GM21825 (cell line): ENCODE data around the gene DUSP15.

Source experiments
- ATAC-seq: cut with Tn5 transposase; IDR thresholded peaks from one replicate; pipeline ENCODE4 v1.9.1; 2021; ENCODE audit warnings: mild to moderate bottlenecking, moderate library complexity; ENCODE audit not compliant: unreplicated experiment

DUSP15 gene

DNA sequence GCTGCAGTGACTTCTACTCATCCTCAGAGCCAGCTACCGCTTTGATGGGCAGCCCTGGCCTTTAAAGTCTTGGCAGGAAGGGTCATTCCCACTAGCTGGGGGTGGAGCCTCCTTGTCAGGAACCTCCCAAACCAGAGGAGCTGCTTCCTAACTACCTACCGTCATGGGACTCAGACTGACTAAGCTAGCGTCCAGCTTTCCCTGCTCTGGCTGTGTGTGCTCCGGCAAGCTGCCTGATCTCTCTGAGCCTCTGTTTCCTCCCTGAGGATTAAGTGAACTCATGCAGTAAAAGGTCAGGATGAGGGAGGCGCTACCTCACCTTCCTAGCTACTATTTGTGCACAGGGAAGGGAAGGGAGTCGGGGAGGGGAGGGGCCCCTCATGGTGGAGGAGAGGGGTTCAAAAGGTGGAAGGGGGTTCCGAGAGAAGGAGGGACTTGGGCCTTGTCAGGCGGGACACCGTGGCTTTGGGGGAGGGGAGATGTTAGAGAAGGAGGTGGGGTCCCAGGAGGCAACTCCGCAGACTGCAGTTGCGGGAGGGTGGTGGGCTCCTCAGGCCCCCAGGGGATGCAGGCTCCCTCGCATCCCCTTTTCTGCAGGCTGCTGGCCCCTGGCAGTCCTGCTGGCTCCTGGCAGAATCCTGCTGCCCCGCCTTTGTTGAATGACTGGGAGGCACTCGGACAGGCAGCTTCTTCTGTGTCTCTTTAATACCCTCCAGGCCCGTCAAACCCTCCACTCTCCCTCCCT, 9.8 kb downstream of the DUSP15 start:
- ATAC-seq: no peak

GRCh38 chr20:31859998-31860380, 10.3 kb downstream of the DUSP15 start:
- ATAC-seq: no peak

DNA sequence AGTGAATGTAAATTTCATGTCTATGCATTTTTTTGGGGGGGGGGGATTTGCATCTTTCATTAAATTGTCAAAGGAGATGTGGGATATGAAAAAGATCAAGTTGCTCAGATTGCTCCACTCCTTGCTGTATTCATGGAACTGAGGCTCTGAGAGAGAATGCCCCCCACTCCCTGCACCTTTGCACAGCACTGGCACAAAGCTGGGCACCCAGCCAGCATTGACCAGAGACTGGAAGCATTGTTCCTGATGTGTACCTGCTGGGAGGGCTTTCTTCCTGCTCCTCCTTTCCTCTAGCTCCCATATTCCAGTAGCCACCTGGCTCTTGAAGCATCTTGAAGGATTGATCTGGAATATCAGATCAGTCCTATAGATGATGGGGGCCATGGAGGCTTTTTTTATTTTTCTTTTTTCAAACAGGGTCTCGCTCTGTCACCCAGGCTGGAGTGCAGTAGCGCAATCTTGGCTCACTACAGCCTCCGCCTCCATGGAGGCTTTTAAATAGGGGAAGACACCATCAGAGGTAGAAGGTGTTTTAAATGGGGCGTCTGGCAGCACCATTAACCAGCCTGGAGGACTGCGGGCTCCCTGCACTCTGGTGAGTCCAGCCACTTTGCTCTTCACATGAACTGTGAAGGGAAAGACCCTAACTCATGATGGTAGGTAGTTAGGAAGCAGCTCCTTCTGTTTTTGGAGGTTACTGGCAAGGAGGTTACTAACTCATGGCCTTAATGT, 10.9 kb downstream of the DUSP15 start:
- no peak for ATAC-seq

- ATAC-seq: no peak
These were observed 11.6 kb downstream of the DUSP15 start for GRCh38 chr20:31858760-31859083.

DNA sequence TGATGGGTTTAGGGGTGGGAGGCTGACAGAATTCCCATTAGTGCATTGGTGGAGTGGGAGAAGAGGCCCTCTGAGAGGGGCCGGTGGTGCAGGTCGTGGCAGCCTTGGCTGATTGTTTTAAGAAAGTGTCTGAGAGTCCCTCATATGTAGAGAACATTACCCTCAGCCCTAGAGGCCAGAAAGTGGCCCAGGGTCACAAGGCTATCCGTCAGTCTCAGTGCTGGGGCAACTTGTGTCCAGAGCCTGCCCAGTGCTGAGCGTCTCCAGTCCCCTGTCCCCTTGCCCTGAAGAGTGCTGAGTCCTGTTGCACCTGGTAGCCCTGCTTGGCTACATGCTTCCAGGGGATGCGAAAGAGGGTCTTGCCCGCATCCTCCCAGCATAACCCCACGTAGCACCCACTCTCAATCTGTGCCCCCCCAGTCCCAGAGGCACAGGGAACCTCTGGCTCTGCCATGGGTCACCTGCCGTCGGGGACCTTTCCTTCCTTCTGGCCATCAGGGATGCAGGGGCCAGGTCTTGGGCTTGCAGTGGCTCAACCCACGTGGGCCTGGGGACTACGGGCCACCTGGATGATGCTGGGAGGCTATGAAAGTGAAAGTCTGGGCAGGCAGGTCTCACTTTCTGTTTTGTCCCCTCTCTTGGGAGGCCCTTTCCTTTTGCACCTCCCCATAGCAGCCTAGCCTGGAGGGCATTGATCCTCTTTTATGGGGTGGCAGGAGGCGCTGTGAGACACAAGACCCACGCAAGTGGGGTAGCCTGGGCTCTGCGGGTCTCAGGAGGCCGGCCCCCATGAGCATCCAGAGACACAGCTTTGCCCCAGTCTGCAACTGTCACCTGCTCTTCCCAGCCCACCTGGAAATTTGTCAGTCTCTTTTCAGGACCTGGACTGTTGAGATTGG, 12.2 kb downstream of the DUSP15 start:
- peak; percentile 62 for ATAC-seq

GRCh38 chr20:31856516-31856915, 13.8 kb downstream of the DUSP15 start:
- ATAC-seq: no peak

GRCh38 chr20:31853481-31853880, 16.8 kb downstream of the DUSP15 start:
- ATAC-seq: no peak

DNA sequence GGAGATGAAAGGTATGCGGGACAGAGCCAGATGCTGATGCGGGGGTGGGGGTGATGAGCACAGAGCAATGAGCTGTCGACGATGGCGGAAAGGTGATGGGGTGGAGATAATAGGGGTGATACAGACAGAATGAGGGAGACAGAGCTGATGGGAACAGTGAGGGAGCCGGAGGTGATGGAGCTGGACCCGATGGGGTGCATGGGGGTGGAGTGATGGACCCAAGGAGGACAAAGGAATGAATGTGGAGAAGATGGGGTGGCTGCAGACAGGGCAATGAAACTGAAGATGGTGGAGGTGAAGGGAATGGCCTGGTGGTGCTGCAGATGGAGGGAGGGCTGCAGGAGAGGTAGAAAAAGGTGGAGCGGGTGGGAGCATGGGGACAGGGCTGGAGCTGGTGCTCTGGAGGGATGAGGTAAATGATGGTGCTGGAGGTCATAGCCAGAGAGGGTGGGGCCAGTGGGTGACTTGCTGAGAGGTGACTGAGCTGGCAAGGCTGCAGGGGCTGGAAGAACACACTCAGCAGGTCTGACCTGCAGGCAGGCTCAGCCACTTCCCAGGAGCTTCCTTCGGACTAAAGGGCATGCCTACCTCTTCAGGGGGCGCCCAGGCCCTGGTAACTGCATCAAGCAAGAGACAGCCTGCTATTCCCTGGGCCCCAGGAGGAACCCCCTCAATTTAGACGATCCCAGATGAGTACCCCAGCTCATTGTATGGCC, 18.9 kb downstream of the DUSP15 start:
- ATAC-seq: no peak

- no peak for ATAC-seq
These were observed 20.9 kb downstream of the DUSP15 start for GRCh38 chr20:31849306-31849930.

DNA sequence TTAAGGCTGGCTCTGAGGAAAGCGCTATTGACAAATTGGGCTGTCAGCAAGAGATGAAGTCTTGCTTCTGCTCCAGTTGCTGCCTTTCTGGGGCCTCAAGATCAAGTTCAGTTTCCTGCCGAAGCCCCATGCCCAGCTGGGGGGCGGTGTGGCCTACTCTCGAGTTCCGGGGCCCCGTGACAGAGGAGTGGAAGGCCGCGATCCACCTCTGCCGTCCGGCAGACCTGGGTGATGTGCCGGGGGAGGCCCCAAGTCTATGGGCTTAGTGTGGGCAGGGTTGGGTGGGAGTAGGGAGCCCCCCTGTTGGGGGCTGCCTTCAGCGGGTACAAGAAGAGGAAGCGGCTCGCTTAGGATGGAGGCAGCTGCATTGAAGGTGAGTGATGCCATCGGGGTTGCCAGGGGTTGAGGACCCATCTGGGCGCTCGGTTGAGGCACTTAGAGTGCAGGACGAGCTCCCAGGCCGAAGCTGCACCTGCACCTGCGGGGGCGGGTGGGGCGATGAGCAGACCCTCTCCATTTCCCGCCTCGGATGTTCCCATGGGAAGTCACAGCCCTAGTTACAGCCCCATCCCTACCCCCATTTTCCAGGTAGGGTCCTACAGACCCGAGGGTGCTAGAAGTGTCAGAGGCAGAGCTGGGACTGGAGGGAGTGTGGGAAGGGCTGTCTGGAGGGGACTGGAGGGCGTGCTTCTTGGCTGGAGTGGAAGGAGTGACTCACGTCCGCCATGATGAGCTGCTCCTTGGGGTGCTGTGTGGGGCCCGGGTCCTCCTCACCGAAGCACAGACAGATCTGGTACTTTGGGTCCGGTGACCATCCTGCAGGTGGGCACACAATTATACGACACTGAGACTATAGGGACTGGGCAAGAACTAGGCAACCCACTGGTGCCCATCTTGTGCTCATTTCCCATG, 22.0 kb downstream of the DUSP15 start:
- ATAC-seq: no peak

DNA sequence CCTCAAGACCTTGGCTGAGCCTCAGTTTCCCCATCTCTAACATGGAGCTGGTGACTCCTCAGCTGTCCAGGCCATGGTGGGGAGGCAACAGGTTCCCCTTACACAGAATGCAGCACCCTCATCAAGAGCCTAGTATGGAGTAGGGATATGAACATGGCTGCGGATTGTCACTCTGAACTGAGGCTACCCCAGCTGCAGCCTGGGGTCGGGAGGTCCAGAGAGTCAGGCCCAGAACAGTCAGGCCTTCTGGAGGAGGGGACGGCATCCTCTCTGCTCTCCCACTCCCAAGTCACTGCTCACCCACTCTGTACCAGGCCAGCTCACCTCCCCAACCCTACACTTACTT, 23.6 kb downstream of the DUSP15 start:
- ATAC-seq: no peak

GRCh38 chr20:31845300-31845863, 24.9 kb downstream of the DUSP15 start, which contains the start of gene FOXS1:
TSS of gene FOXS1 (minus strand) at chr20:31845604. CDS start at chr20:31845542, 62 bp downstream.
- ATAC-seq: no peak

DNA sequence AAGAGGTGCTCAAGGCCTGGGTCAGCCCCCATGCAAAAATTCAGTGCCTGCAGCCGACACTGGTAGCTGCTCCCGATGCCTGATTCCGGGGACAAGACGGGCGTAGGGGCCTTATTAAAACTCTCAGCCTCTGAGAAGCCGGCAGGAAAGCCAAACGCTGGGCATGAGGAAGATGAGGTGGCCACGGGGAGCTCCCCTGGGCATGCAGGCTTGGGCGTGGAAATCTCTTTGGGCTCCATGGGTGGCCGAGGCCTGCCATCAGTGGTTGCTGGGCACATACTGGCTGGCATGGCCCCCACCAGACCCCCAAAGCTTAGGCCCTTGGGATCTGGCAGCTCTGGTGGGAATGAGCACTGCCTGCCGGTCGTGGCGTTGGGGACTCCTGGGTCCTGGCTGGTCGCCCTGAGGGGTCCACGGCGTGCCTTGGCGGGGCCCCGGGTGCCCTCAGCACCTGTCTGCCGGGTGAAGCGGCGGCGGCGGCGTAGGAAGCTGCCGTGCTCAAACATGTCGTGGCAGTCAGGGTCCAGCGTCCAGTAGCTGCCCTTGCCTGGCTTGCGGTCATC, 25.5 kb downstream of the DUSP15 start:
- no peak for ATAC-seq

- no peak for ATAC-seq
These were observed 26.4 kb downstream of the DUSP15 start for GRCh38 chr20:31843881-31844280.

- ATAC-seq: no peak
These were observed 27.0 kb downstream of the DUSP15 start for GRCh38 chr20:31843288-31843687.

DNA sequence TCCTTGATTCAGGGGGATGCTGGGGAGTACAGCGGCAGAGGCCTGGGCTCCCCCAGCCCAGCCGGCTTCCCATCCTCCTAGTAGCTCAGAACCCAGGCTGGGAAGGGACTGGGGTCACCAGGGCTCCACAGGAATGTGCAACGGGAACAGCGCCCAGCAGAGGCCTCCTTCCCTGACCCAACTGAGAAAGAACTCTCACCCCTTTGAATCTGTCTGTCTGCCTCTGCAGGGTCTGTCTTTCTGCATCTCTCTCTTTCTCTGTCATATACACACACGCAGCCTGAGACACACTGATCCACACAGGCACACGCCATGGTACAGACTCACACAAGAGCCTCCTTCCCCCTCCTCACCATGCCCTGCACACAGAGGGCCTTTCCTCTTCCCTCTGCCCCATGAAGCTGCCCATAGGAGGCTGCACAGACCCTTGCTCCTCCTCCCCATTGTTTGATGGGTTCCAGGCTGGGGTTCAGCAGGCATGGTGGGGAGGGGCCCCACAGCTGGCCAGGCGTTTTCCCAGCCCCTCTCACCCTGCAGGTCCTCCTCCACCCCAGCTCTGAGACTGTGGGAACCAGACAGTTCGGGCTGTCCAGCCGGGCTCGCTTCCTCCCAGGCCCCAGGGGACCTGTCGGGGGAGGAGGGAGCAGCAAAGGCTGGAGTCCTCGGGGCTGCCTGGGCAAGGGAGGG, 27.7 kb downstream of the DUSP15 start:
- no peak for ATAC-seq

DNA sequence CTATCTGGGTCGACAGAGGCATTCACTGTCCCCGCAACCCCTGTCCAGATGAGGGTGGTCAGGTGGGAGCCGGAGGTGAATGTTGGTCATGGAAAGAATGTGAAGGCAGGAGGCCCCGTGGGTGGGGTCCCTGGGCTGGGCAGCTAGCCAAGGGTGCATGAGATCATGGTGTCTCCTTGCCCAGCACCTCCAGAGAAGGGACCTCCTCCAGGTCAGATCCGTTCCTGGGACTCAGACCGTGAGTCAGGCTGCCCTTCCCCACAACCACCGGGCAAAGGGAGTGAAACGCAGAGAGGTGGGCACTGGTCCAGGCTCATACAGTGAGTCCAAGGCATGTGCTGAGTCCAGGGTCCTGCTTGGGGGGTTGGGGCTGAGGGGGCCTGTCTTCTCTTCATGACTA, 28.4 kb downstream of the DUSP15 start:
- no peak for ATAC-seq
